Measurements from ENCODE around the gene DRD1. TPM values are rescaled to one million over a fixed set of nuclear protein-coding genes. Genes with fewer than 3 reads are reported as not detected.

DRD1 gene
- total RNA-seq, 1 experiment from 2014 or later = 1.0 TPM

DNA sequence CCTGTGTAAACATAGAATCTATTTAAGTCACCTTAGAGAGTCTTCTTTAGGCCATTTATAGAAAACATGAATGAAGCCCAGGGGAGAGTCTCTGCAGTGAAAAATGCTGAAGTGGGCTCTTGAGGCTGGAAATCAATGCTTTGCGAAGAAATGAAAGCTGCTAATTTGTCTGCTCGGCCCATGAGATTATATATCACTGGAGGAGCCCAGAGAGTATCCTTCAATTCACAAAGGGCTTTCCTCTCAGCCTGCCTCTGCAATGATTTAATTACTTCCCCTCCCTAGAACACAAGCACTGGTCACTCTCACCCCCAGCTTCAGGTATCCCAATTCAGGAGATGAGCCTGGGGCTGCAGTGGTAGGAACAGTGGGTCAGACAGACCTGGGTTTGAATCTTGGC, 8.2 kb upstream of the DRD1 start:
- POLR2A ChIA-PET = no interaction called here
- DNase-seq (ENCODE audit: low read depth, low spot score) (no peak), ATAC-seq (no peak)
- Histone ChIP-seq H3K36me3 (ENCODE audit: control insufficient read depth, insufficient read depth, low read length) (no peaks in the 10 kb centered on the region), H3K9me3 (ENCODE audit: control insufficient read depth, insufficient read depth, low read depth, low read length) (no peaks in the 10 kb centered on the region), H3K4me3 (ENCODE audit: low read depth in 2 of 2, low read length in 2 of 2) (no peak overlapping the region), H3K27ac (ENCODE audit: low read length) (no peak overlapping the region), H3K4me1 (ENCODE audit: control insufficient read depth, insufficient read depth, low read length) (no peaks in the 10 kb centered on the region), H3K27me3 (ENCODE audit: control insufficient read depth, insufficient read depth, low read length) (peaks cover 22% of the 10 kb centered on the region)
- in situ Hi-C loops (cut with HindIII; ENCODE audit: low pct_unique_long_range_greater_than_20kb, low sequenced_read_pairs) = no loop called here
- CTCF ChIA-PET = no interaction called here
- intact Hi-C loops (cut with micrococcal nuclease; ENCODE audit: unreplicated experiment) = no loop called here
- no peak for TF ChIP-seq POLR2AphosphoS5 (IDR thresholded peaks at IDR 0.05; ENCODE audit: low read depth, low read length)
- TF ChIP-seq TCF7L2 (IDR thresholded peaks at IDR 0.05; ENCODE audit: low read depth, low read length) = no peak
- TF ChIP-seq, protein P1, sequence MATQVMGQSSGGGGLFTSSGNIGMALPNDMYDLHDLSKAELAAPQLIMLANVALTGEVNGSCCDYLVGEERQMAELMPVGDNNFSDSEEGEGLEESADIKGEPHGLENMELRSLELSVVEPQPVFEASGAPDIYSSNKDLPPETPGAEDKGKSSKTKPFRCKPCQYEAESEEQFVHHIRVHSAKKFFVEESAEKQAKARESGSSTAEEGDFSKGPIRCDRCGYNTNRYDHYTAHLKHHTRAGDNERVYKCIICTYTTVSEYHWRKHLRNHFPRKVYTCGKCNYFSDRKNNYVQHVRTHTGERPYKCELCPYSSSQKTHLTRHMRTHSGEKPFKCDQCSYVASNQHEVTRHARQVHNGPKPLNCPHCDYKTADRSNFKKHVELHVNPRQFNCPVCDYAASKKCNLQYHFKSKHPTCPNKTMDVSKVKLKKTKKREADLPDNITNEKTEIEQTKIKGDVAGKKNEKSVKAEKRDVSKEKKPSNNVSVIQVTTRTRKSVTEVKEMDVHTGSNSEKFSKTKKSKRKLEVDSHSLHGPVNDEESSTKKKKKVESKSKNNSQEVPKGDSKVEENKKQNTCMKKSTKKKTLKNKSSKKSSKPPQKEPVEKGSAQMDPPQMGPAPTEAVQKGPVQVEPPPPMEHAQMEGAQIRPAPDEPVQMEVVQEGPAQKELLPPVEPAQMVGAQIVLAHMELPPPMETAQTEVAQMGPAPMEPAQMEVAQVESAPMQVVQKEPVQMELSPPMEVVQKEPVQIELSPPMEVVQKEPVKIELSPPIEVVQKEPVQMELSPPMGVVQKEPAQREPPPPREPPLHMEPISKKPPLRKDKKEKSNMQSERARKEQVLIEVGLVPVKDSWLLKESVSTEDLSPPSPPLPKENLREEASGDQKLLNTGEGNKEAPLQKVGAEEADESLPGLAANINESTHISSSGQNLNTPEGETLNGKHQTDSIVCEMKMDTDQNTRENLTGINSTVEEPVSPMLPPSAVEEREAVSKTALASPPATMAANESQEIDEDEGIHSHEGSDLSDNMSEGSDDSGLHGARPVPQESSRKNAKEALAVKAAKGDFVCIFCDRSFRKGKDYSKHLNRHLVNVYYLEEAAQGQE (IDR thresholded peaks at IDR 0.05; ENCODE audit: insufficient read depth in 1 of 2, low read depth in 2 of 2, low read length in 1 of 2) = no peak
- TF ChIP-seq, protein P2, sequence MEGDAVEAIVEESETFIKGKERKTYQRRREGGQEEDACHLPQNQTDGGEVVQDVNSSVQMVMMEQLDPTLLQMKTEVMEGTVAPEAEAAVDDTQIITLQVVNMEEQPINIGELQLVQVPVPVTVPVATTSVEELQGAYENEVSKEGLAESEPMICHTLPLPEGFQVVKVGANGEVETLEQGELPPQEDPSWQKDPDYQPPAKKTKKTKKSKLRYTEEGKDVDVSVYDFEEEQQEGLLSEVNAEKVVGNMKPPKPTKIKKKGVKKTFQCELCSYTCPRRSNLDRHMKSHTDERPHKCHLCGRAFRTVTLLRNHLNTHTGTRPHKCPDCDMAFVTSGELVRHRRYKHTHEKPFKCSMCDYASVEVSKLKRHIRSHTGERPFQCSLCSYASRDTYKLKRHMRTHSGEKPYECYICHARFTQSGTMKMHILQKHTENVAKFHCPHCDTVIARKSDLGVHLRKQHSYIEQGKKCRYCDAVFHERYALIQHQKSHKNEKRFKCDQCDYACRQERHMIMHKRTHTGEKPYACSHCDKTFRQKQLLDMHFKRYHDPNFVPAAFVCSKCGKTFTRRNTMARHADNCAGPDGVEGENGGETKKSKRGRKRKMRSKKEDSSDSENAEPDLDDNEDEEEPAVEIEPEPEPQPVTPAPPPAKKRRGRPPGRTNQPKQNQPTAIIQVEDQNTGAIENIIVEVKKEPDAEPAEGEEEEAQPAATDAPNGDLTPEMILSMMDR (IDR thresholded peaks at IDR 0.05) = no peak
- no peak for TF ChIP-seq SIN3A (IDR thresholded peaks at IDR 0.05; ENCODE audit: borderline replicate concordance, insufficient read depth, low read depth, low read length)
- no TSS peak for BruUV-seq (replicated peaks)

DNA sequence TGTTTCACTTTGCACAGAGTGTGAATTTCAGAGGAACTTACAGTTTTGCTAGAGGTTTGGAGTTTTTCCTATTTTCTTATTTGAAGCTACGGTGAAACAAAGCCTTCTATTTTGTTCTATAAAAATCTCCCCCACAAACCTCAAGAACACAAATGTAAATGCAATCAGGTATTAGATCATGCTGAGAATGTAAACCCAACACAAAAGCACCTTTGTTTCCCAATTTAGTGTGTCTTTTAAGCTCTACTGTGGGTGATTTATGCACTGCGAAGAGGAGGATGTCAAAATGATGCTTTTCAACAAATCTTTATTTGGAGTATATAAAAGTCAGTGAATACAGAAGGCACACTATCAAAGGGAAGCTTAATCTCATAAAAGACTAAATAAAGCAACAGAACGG, 4.3 kb upstream of the DRD1 start:
- POLR2A ChIA-PET = interaction anchor here (0.6 kb wide), 1 partner anchor 165 kb away, joined by 3 read pairs; no protein-coding TSS in a partner anchor
- BruUV-seq (replicated peaks) = no TSS peak
- DNase-seq (ENCODE audit: low read depth, low spot score) (no peak), ATAC-seq (no peak)
- Histone ChIP-seq H3K27ac (ENCODE audit: low read length) (no peak overlapping the region), H3K4me1 (ENCODE audit: control insufficient read depth, insufficient read depth, low read length) (no peaks in the 10 kb centered on the region; the same call in 1 of the 2 replicates), H3K27me3 (ENCODE audit: control insufficient read depth, insufficient read depth, low read length) (peaks cover 19% of the 10 kb centered on the region), H3K9me3 (ENCODE audit: control insufficient read depth, insufficient read depth, low read depth, low read length) (no peaks in the 10 kb centered on the region), H3K36me3 (ENCODE audit: control insufficient read depth, insufficient read depth, low read length) (no peaks in the 10 kb centered on the region), H3K4me3 (ENCODE audit: low read depth in 2 of 2, low read length in 2 of 2) (no peak overlapping the region)
- CTCF ChIA-PET = no interaction called here
- intact Hi-C loops (cut with micrococcal nuclease; ENCODE audit: unreplicated experiment) = no loop called here
- TF ChIP-seq, protein P2 (IDR thresholded peaks at IDR 0.05) = no peak
- TF ChIP-seq TCF7L2 (IDR thresholded peaks at IDR 0.05; ENCODE audit: low read depth, low read length) (no peak), POLR2AphosphoS5 (IDR thresholded peaks at IDR 0.05; ENCODE audit: low read depth, low read length) (no peak), SIN3A (IDR thresholded peaks at IDR 0.05; ENCODE audit: borderline replicate concordance, insufficient read depth, low read depth, low read length) (no peak)
- TF ChIP-seq, protein P1 (IDR thresholded peaks at IDR 0.05; ENCODE audit: insufficient read depth in 1 of 2, low read depth in 2 of 2, low read length in 1 of 2) = no peak
- in situ Hi-C loops (cut with HindIII; ENCODE audit: low pct_unique_long_range_greater_than_20kb, low sequenced_read_pairs) = no loop called here
